B cell (primary cell): ENCODE measurements around the gene DDAH1. TPM values are rescaled to one million over a fixed set of nuclear protein-coding genes. Genes with fewer than 3 reads are reported as not detected.

Experiments used
- ATAC-seq: fragments of 200-7000 bp; cut with Tn5 transposase; one replicate; pipeline ENCODE4 v1.10.0; 2021; ENCODE audit warnings: low read depth, mild to moderate bottlenecking, moderate number of reproducible peaks, moderate library complexity
- CTCF ChIA-PET: fragments of 350-600 bp; sonication (Branson Sonifier 250); formaldehyde crosslinking; loops from one replicate; lab custom pipeline; 2021; ENCODE audit warnings: antibody characterized with exemption, inconsistent platforms; lab: Charles Lee
- POLR2A ChIA-PET: fragments of 350-600 bp; sonication (Branson Sonifier 250); formaldehyde crosslinking; loops from one replicate; lab custom pipeline; 2021; ENCODE audit warnings: antibody characterized with exemption; lab: Charles Lee
- DNase-seq: peaks from one replicate; pipeline ENCODE4 v3.0.0; 2013
- H2AFZ ChIP-seq: 2 replicates; pipeline ENCODE4 v1.6.1; 2012; ENCODE audit warnings: mild to moderate bottlenecking, low read depth, low read length; ENCODE audit not compliant: insufficient read depth, poor library complexity, severe bottlenecking
- H3K27ac ChIP-seq, 2 donors: 1 replicate in 1 of 2; 2 replicates in 1 of 2; pipeline ENCODE4 v1.5.1; 2012 to 2013; ENCODE audit warnings: low read length in 2 of 2, mild to moderate bottlenecking in 2 of 2, moderate library complexity in 1 of 2
- H3K27me3 ChIP-seq, 4 experiments: fragments of 200-600 bp in 1 of 4; sonication (generic) in 1 of 4; replicated peaks in 1 of 4; 1 replicate in 2 of 4; 2 replicates in 2 of 4; pipeline versions ENCODE4 v1.6.1 to v1.7.0; 2013 to 2016; ENCODE audit warnings: low read length in 3 of 4, mild to moderate bottlenecking in 2 of 4, mixed read lengths in 1 of 4, moderate library complexity in 1 of 4; ENCODE audit not compliant: insufficient read depth in 4 of 4, control insufficient read depth in 3 of 4; ENCODE audit errors: control extremely low read depth in 1 of 4
- H3K36me3 ChIP-seq, 2 experiments: replicated peaks in 1 of 2; 1 replicate in 1 of 2; 2 replicates in 1 of 2; pipeline versions ENCODE4 v1.6.1 to v1.7.1; 2013; ENCODE audit warnings: low read length in 1 of 2; ENCODE audit not compliant: insufficient read depth in 2 of 2, control insufficient read depth in 1 of 2; ENCODE audit errors: control extremely low read depth in 1 of 2, extremely low read depth in 1 of 2
- H3K4me1 ChIP-seq, 2 donors: fragments of 200-600 bp in 1 of 2; sonication (generic) in 1 of 2; 1 replicate in 1 of 2; 2 replicates in 1 of 2; pipeline versions ENCODE4 v1.5.1 to v1.6.1; 2013 to 2017; ENCODE audit warnings: low read length in 2 of 2; ENCODE audit not compliant: control insufficient read depth in 2 of 2, insufficient read depth in 2 of 2
- H3K4me2 ChIP-seq: replicated peaks from 2 replicates; pipeline ENCODE3; 2012; ENCODE audit warnings: mild to moderate bottlenecking, low read depth, low read length; ENCODE audit not compliant: poor library complexity, severe bottlenecking
- H3K4me3 ChIP-seq, 5 experiments: fragments of 200-600 bp in 1 of 5; sonication (generic) in 1 of 5; 1 replicate in 3 of 5; 2 replicates in 2 of 5; pipeline versions ENCODE4 v1.5.1 to v1.7.0; 2011 to 2016; ENCODE audit warnings: low read length in 4 of 5, mild to moderate bottlenecking in 4 of 5, low read depth in 2 of 5, control low read depth in 1 of 5, moderate library complexity in 1 of 5; ENCODE audit not compliant: insufficient read depth in 1 of 5; ENCODE audit errors: control extremely low read depth in 1 of 5, extremely low read depth in 1 of 5
- H3K79me2 ChIP-seq: fragments of 200-600 bp; sonication (generic); one replicate; pipeline ENCODE4 v1.6.0; 2016; ENCODE audit warnings: low read length; ENCODE audit not compliant: control insufficient read depth, insufficient read depth
- H3K9ac ChIP-seq: fragments of 200-600 bp; sonication (generic); 2 replicates; pipeline ENCODE4 v1.6.1; 2017; ENCODE audit warnings: mild to moderate bottlenecking, low read length, moderate library complexity
- H3K9me3 ChIP-seq, 3 donors: one replicate each; pipeline versions ENCODE4 v1.6.1 to v1.7.1; 2013; ENCODE audit warnings: low read length in 2 of 3; ENCODE audit not compliant: control insufficient read depth in 2 of 3, insufficient read depth in 1 of 3; ENCODE audit errors: control extremely low read depth in 1 of 3
- H4K20me1 ChIP-seq: 2 replicates; pipeline ENCODE4 v1.6.0; 2012; ENCODE audit warnings: mild to moderate bottlenecking, low read length; ENCODE audit not compliant: insufficient read depth, control insufficient read depth, poor library complexity, severe bottlenecking
- H3K27ac Mint-ChIP-seq: one replicate; pipeline ENCODE4 v1.8.0; 2021; ENCODE audit warnings: mixed read lengths
- H3K27me3 Mint-ChIP-seq: one replicate; pipeline ENCODE4 v1.8.0; 2021; ENCODE audit warnings: mixed read lengths
- H3K4me1 Mint-ChIP-seq: one replicate; pipeline ENCODE4 v1.8.0; 2021; ENCODE audit warnings: mixed read lengths
- H3K4me3 Mint-ChIP-seq: one replicate; pipeline ENCODE4 v1.8.0; 2021; ENCODE audit warnings: mixed read lengths
- H3K9me3 Mint-ChIP-seq: one replicate; pipeline ENCODE4 v1.8.0; 2022; ENCODE audit warnings: mixed read lengths; ENCODE audit not compliant: insufficient read depth
- CTCF ChIP-seq: fragments of 200-600 bp; IDR thresholded peaks from one replicate; pipeline ENCODE4 v1.8.0; 2022; ENCODE audit warnings: antibody characterized with exemption, mild to moderate bottlenecking
- EZH2 ChIP-seq: IDR thresholded peaks from 2 replicates; pipeline ENCODE4 v1.6.1; 2012; ENCODE audit warnings: borderline replicate concordance, low read depth, mild to moderate bottlenecking, moderate library complexity, low read length; ENCODE audit not compliant: insufficient read depth, poor library complexity, severe bottlenecking
- WGBS: methylation state at CpG from one replicate; pipeline ENCODE4 v1.1.5; 2013; ENCODE audit warnings: missing lambda C conversion rate; ENCODE audit not compliant: insufficient coverage; 5-methylcytosine and 5-hydroxymethylcytosine counted together
- intact Hi-C: fragments of 100-400 bp; cut with micrococcal nuclease; formaldehyde crosslinking; loops from one replicate; pipeline ENCODE4 v1.10.0; 2022
- polyA plus RNA-seq: library from polyadenylated mRNA; depleted of rRNA; stranded (reverse); fragments of >200 nt; gene quantifications from 2 replicates; pipeline ENCODE4 v1.2.3, GENCODE V29; 2012
- total RNA-seq, 2 donors: library from RNA; stranded (reverse); fragments of 120-200 nt in 1 of 2; gene quantifications; 1 replicate in 1 of 2; 2 replicates in 1 of 2; pipeline versions ENCODE4 v1.2.3 to v1.2.4, GENCODE V29; 2013 to 2022

The DDAH1 gene
- total and polyA plus RNA-seq, 2 donors (not counting 1 experiment from before 2014, with no cell fraction given): 0.04 TPM; not detected in 1

- DNase-seq (no peak), ATAC-seq (no peak)
- H4K20me1 ChIP-seq: no peaks in the 10 kb centered on the region
- H3K4me1 ChIP-seq: no peaks in the 10 kb centered on the region
- intact Hi-C loops: no loop called here
- no peak overlapping the region for H2AFZ ChIP-seq
- H3K9me3 ChIP-seq: no peaks in the 10 kb centered on the region
- H3K4me2 ChIP-seq: no peak overlapping the region
- Mint-ChIP-seq H3K27ac (no peak overlapping the region), H3K4me3 (no peak overlapping the region), H3K4me1 (no peaks in the 10 kb centered on the region), H3K9me3 (no peaks in the 10 kb centered on the region), H3K27me3 (peaks cover 5% of the 10 kb centered on the region)
- no peaks in the 10 kb centered on the region for H3K79me2 ChIP-seq
- TF ChIP-seq CTCF: no peak
- TF ChIP-seq EZH2: no peak
- POLR2A ChIA-PET: no interaction called here
- H3K36me3 ChIP-seq: no peaks in the 10 kb centered on the region
- H3K27ac ChIP-seq: no peak overlapping the region
- H3K27me3 ChIP-seq: peaks cover 0 to 8% (median 0%) of the 10 kb centered on the region in 4 experiments
- no peak overlapping the region for H3K4me3 ChIP-seq
- CTCF ChIA-PET: interaction anchor here (1.1 kb wide), 1 partner anchor 9 kb away, joined by 4 read pairs; no protein-coding TSS in a partner anchor
- no CpG with 5 or more reads among the region's 5 CpGs for WGBS
- no peak overlapping the region for H3K9ac ChIP-seq
Measured at GRCh38 chr1:85317560-85317959, 147.4 kb downstream of the DDAH1 start.

- TF ChIP-seq CTCF (no peak), EZH2 (no peak)
- H3K9me3 ChIP-seq: no peaks in the 10 kb centered on the region
- no peak overlapping the region for H3K4me2 ChIP-seq
- no peak overlapping the region for H2AFZ ChIP-seq
- intact Hi-C loops: no loop called here
- CTCF ChIA-PET: interaction anchor here (0.7 to 1.8 kb wide), 3 partner anchors 9 to 702 kb away, joined by 3 to 5 read pairs (median 3); no protein-coding TSS in a partner anchor
- DNase-seq (no peak), ATAC-seq (no peak)
- no peaks in the 10 kb centered on the region for H3K4me1 Mint-ChIP-seq
- H3K4me1 ChIP-seq: no peaks in the 10 kb centered on the region
- H3K9me3 Mint-ChIP-seq: no peaks in the 10 kb centered on the region
- POLR2A ChIA-PET: no interaction called here
- H3K27me3 Mint-ChIP-seq: peaks cover 5% of the 10 kb centered on the region
- H3K79me2 ChIP-seq: no peaks in the 10 kb centered on the region
- H3K27ac Mint-ChIP-seq: no peak overlapping the region
- H3K36me3 ChIP-seq: no peaks in the 10 kb centered on the region
- no peak overlapping the region for H3K4me3 Mint-ChIP-seq
- no peak overlapping the region for H3K9ac ChIP-seq
- no peaks in the 10 kb centered on the region for H4K20me1 ChIP-seq
- no peak overlapping the region for H3K27ac ChIP-seq
- 100% methylated on average over 2 of the region's 2 CpGs for WGBS
- H3K27me3 ChIP-seq: peaks cover 0 to 12% (median 0%) of the 10 kb centered on the region in 4 experiments
- no peak overlapping the region for H3K4me3 ChIP-seq
Measured at GRCh38 chr1:85316321-85316720, 148.6 kb downstream of the DDAH1 start.
